A673 (cell line): Measurements from ENCODE around the gene TRIM10.

Experiments
- CTCF ChIP-seq: fragments of 300-800, 200-600 bp; sonication (generic); conservative IDR thresholded peaks from 2 replicates; pipeline ENCODE4 v1.5.1; 2017; ENCODE audit warnings: low read depth, mild to moderate bottlenecking, antibody characterized with exemption, low read length, moderate library complexity, mixed read lengths
- EZH2 ChIP-seq: fragments of 200-600 bp; sonication (generic); IDR thresholded peaks from 2 replicates; pipeline ENCODE4 v1.6.1; 2017; ENCODE audit warnings: borderline replicate concordance, low read depth, mild to moderate bottlenecking, mixed read lengths, antibody characterized with exemption, low read length; ENCODE audit not compliant: poor library complexity, severe bottlenecking

- TF ChIP-seq CTCF = no peak
- TF ChIP-seq EZH2 = no peak
These were observed 16.2 kb downstream of the TRIM10 start for GRCh38 chr6:30144811-30145210.
